Neural crest cell (in vitro differentiated cells): ENCODE results near the gene OR8B2. TPM values are rescaled to one million over a fixed set of nuclear protein-coding genes. Genes with fewer than 3 reads are reported as not detected.
"Not testable (repeated sequence)": the region's sequence is repeated elsewhere in the genome, so short reads cannot be mapped to it uniquely, and the experiment has no call there.

Experiments
- DNase-seq: peaks from one replicate; pipeline ENCODE4 v3.0.0; 2021; ENCODE audit warnings: low read depth, mixed read lengths, low spot score
- H3K27ac Mint-ChIP-seq: one replicate; pipeline ENCODE4 v1.8.0; 2021; ENCODE audit warnings: mild to moderate bottlenecking, mixed read lengths; ENCODE audit not compliant: unreplicated experiment
- H3K27me3 Mint-ChIP-seq: 2 replicates; pipeline ENCODE4 v1.8.0; 2021; ENCODE audit warnings: low read depth, mild to moderate bottlenecking, mixed read lengths
- H3K36me3 Mint-ChIP-seq: 2 replicates; pipeline ENCODE4 v1.8.0; 2021; ENCODE audit warnings: low read depth, mild to moderate bottlenecking, mixed read lengths
- H3K4me1 Mint-ChIP-seq: 2 replicates; pipeline ENCODE4 v1.8.0; 2021; ENCODE audit warnings: mixed read lengths
- H3K4me3 Mint-ChIP-seq: one replicate; pipeline ENCODE4 v1.8.0; 2021; ENCODE audit warnings: mild to moderate bottlenecking, mixed read lengths
- H3K9me3 Mint-ChIP-seq: 2 replicates; pipeline ENCODE4 v1.8.0; 2021; ENCODE audit warnings: mixed read lengths
- CTCF ChIP-seq: fragments of 200-600 bp; sonication (generic); conservative IDR thresholded peaks from 2 replicates; pipeline ENCODE4 v1.5.0; 2021; ENCODE audit warnings: antibody characterized with exemption, mild to moderate bottlenecking
- total RNA-seq: library from RNA; stranded (reverse); gene quantifications from 2 replicates; pipeline ENCODE4 v1.2.1, GENCODE V29; 2021

OR8B2 gene
- total RNA-seq, 1 donor from 2014 or later: not detected

GRCh38 chr11:124394408-124394807, 10.1 kb upstream of the OR8B2 start:
- no peak for DNase-seq
- H3K36me3 Mint-ChIP-seq: no peaks in the 10 kb centered on the region
- no peak for TF ChIP-seq CTCF
- H3K27me3 Mint-ChIP-seq: no peaks in the 10 kb centered on the region
- H3K4me1 Mint-ChIP-seq: no peaks in the 10 kb centered on the region
- H3K9me3 Mint-ChIP-seq: no peaks in the 10 kb centered on the region
- no peak overlapping the region for H3K27ac Mint-ChIP-seq
- H3K4me3 Mint-ChIP-seq: no peak overlapping the region

GRCh38 chr11:124382857-124383256, 1.4 kb downstream of the OR8B2 start:
- not testable (repeated sequence) for H3K27me3 Mint-ChIP-seq, H3K36me3 Mint-ChIP-seq, H3K9me3 Mint-ChIP-seq, H3K4me3 Mint-ChIP-seq, H3K4me1 Mint-ChIP-seq, DNase-seq, H3K27ac Mint-ChIP-seq

- no peak for TF ChIP-seq CTCF
- no peak overlapping the region for H3K4me3 Mint-ChIP-seq
Observed at GRCh38 chr11:124380585-124380984, 3.7 kb downstream of the OR8B2 start.

GRCh38 chr11:124376280-124376679, 8.0 kb downstream of the OR8B2 start:
- H3K36me3 Mint-ChIP-seq: no peaks in the 10 kb centered on the region
- H3K4me1 Mint-ChIP-seq: no peaks in the 10 kb centered on the region
- no peak overlapping the region for H3K4me3 Mint-ChIP-seq
- DNase-seq: no peak
- no peak overlapping the region for H3K27ac Mint-ChIP-seq
- H3K9me3 Mint-ChIP-seq: peaks cover 2% of the 10 kb centered on the region
- no peak for TF ChIP-seq CTCF
- no peaks in the 10 kb centered on the region for H3K27me3 Mint-ChIP-seq

More at GRCh38 chr11:124380585-124380984, 3.7 kb downstream of the OR8B2 start:
- Mint-ChIP-seq H3K27me3 (no peaks in the 10 kb centered on the region), H3K27ac (no peak overlapping the region), H3K36me3 (no peaks in the 10 kb centered on the region), H3K9me3 (no peaks in the 10 kb centered on the region), H3K4me1 (no peaks in the 10 kb centered on the region)
- DNase-seq: no peak

GRCh38 chr11:124359566-124359965, 24.7 kb downstream of the OR8B2 start:
- Mint-ChIP-seq H3K9me3 (no peaks in the 10 kb centered on the region), H3K27me3 (peaks cover 28% of the 10 kb centered on the region), H3K27ac (no peak overlapping the region), H3K4me3 (no peak overlapping the region), H3K36me3 (no peaks in the 10 kb centered on the region), H3K4me1 (no peaks in the 10 kb centered on the region)
- no peak for TF ChIP-seq CTCF
- no peak for DNase-seq

- Mint-ChIP-seq H3K4me1 (no peaks in the 10 kb centered on the region), H3K36me3 (no peaks in the 10 kb centered on the region), H3K9me3 (peaks cover 3% of the 10 kb centered on the region), H3K27ac (no peak overlapping the region), H3K27me3 (peaks cover 5% of the 10 kb centered on the region), H3K4me3 (no peak overlapping the region)
- no peak for TF ChIP-seq CTCF
- no peak for DNase-seq
Observed at GRCh38 chr11:124346311-124346955, 37.9 kb downstream of the OR8B2 start.
